Astrocyte (in vitro differentiated cells and primary cell): ENCODE data around the gene RECK. TPM values are rescaled to one million over a fixed set of nuclear protein-coding genes. Genes with fewer than 3 reads are reported as not detected.
A peak's percentile ranks its signal among the peaks of the same experiment; 100 is the strongest.

Source experiments
- DNase-seq: peaks from one replicate; pipeline ENCODE4 v3.0.0-alpha.2; 2010; ENCODE audit warnings: low read depth
- FAIRE-seq: peaks from 2 replicates; lab custom pipeline; 2011; peaks lifted over from hg19 to GRCh38; lab: Jason Lieb, UNC
- H2AFZ ChIP-seq: 2 replicates; pipeline ENCODE4 v1.6.0; 2012; ENCODE audit warnings: low read depth, low read length, inconsistent platforms
- H3K27ac ChIP-seq: 2 replicates; pipeline ENCODE4 v1.5.1; 2011; ENCODE audit warnings: low read depth, low read length, inconsistent platforms
- H3K27me3 ChIP-seq: 2 replicates; pipeline ENCODE4 v1.6.0; 2011; ENCODE audit warnings: low read length, inconsistent platforms; ENCODE audit not compliant: insufficient read depth
- H3K36me3 ChIP-seq: 2 replicates; pipeline ENCODE4 v1.5.1; 2011; ENCODE audit warnings: low read length, inconsistent platforms; ENCODE audit not compliant: insufficient read depth
- H3K4me1 ChIP-seq: 2 replicates; pipeline ENCODE4 v1.5.1; 2011; ENCODE audit warnings: low read length, inconsistent platforms; ENCODE audit not compliant: insufficient read depth
- H3K4me2 ChIP-seq: 2 replicates; pipeline ENCODE4 v1.6.0; 2012; ENCODE audit warnings: low read length, inconsistent platforms
- H3K4me3 ChIP-seq: 2 replicates; pipeline ENCODE4 v1.5.1; 2011; ENCODE audit warnings: low read depth, mild to moderate bottlenecking, low read length, inconsistent platforms; ENCODE audit not compliant: insufficient read depth
- H3K79me2 ChIP-seq: 2 replicates; pipeline ENCODE4 v1.6.0; 2012; ENCODE audit warnings: mild to moderate bottlenecking, low read length, inconsistent platforms; ENCODE audit not compliant: insufficient read depth
- H3K9ac ChIP-seq: 2 replicates; pipeline ENCODE4 v1.6.0; 2012; ENCODE audit warnings: mild to moderate bottlenecking, low read length, inconsistent platforms
- H3K9me3 ChIP-seq: 2 replicates; pipeline ENCODE4 v1.5.1; 2012; ENCODE audit warnings: low read depth, mild to moderate bottlenecking, low read length, inconsistent platforms; ENCODE audit not compliant: insufficient read depth
- H4K20me1 ChIP-seq: 2 replicates; pipeline ENCODE4 v1.6.0; 2012; ENCODE audit warnings: low read length, inconsistent platforms; ENCODE audit not compliant: insufficient read depth
- H3K27ac Mint-ChIP-seq: one replicate; pipeline ENCODE4 v1.8.0; 2021; ENCODE audit warnings: mild to moderate bottlenecking, mixed read lengths; ENCODE audit not compliant: unreplicated experiment
- H3K27me3 Mint-ChIP-seq: one replicate; pipeline ENCODE4 v1.8.0; 2021; ENCODE audit warnings: low read depth, mixed read lengths; ENCODE audit not compliant: unreplicated experiment
- H3K36me3 Mint-ChIP-seq: one replicate; pipeline ENCODE4 v1.8.0; 2021; ENCODE audit warnings: low read depth, mixed read lengths; ENCODE audit not compliant: unreplicated experiment
- H3K4me1 Mint-ChIP-seq: one replicate; pipeline ENCODE4 v1.8.0; 2021; ENCODE audit warnings: low read depth, mixed read lengths; ENCODE audit not compliant: unreplicated experiment
- H3K4me3 Mint-ChIP-seq: one replicate; pipeline ENCODE4 v1.8.0; 2021; ENCODE audit warnings: mild to moderate bottlenecking, moderate library complexity, mixed read lengths; ENCODE audit not compliant: unreplicated experiment
- H3K9me3 Mint-ChIP-seq: one replicate; pipeline ENCODE4 v1.8.0; 2021; ENCODE audit warnings: mild to moderate bottlenecking, mixed read lengths; ENCODE audit not compliant: unreplicated experiment
- EZH2 ChIP-seq: IDR thresholded peaks from 2 replicates; pipeline ENCODE4 v1.6.1; 2012; ENCODE audit warnings: mild to moderate bottlenecking, low read length, inconsistent platforms; ENCODE audit not compliant: insufficient read depth
- total RNA-seq: library from RNA; stranded (reverse); gene quantifications from 2 replicates; pipeline ENCODE4 v1.2.1, GENCODE V29; 2021
- TF ChIP-seq, protein P1 (sequence below): IDR thresholded peaks from 2 replicates; pipeline ENCODE4 v1.5.1; 2011; ENCODE audit warnings: low read depth, mild to moderate bottlenecking, inconsistent platforms, low read length, moderate library complexity; ENCODE audit not compliant: insufficient read depth

Gene RECK
- total RNA-seq, 1 donor from 2014 or later = 21.6 TPM

DNA sequence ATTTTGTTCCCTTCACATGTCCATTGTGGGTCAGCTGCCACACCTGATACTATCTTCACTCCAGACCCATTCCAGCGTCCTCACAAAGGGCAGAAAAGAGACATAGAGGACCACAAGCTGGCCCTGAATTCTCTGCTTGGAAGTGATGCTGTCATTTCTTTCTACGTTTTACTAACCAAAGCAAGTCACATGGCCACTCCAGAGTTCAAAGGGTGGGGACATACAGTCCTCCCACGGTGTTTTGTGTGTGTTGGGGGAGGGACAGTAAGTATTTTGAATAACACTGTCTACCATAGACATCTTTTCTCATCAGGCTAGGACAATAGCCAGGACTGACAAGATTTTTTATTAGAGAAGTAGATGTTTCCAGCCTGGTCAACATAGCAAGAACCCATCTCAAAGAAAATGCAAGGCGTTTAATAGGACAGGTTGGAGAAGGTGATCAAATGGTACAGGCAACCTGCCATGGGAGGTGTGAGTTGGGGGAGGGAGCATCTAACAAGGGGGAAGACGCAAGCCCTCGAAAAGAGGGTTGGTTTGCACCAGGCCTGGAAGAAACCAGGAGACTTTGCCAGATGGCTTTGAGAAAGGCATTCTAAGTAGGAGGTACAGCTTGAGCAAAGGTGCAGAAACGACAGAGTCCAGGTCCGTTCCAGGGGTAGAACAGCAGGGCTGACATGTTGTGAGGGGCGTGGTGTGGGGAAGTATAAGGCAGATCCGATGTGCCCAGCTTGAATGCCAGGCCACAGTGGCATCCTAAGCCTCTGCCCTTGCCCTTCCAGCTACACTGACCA lies 88.5 kb downstream of the RECK start:
- FAIRE-seq (no peak), DNase-seq (no peak)
- H2AFZ ChIP-seq = no peak overlapping the region
- Mint-ChIP-seq H3K27ac (no peak overlapping the region), H3K4me3 (peak overlapping the region; percentile 5), H3K27me3 (no peaks in the 10 kb centered on the region), H3K36me3 (peaks cover 26% of the 10 kb centered on the region), H3K4me1 (no peaks in the 10 kb centered on the region), H3K9me3 (no peaks in the 10 kb centered on the region)
- no peak overlapping the region for H3K27ac ChIP-seq
- H3K4me1 ChIP-seq = no peaks in the 10 kb centered on the region
- no peak overlapping the region for H3K9ac ChIP-seq
- H3K4me2 ChIP-seq = no peak overlapping the region
- H3K36me3 ChIP-seq = peaks cover 17% of the 10 kb centered on the region
- TF ChIP-seq, protein P1, sequence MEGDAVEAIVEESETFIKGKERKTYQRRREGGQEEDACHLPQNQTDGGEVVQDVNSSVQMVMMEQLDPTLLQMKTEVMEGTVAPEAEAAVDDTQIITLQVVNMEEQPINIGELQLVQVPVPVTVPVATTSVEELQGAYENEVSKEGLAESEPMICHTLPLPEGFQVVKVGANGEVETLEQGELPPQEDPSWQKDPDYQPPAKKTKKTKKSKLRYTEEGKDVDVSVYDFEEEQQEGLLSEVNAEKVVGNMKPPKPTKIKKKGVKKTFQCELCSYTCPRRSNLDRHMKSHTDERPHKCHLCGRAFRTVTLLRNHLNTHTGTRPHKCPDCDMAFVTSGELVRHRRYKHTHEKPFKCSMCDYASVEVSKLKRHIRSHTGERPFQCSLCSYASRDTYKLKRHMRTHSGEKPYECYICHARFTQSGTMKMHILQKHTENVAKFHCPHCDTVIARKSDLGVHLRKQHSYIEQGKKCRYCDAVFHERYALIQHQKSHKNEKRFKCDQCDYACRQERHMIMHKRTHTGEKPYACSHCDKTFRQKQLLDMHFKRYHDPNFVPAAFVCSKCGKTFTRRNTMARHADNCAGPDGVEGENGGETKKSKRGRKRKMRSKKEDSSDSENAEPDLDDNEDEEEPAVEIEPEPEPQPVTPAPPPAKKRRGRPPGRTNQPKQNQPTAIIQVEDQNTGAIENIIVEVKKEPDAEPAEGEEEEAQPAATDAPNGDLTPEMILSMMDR = no peak
- no peak for TF ChIP-seq EZH2
- H3K79me2 ChIP-seq = no peaks in the 10 kb centered on the region
- H3K27me3 ChIP-seq = no peaks in the 10 kb centered on the region
- no peaks in the 10 kb centered on the region for H4K20me1 ChIP-seq
- H3K9me3 ChIP-seq = no peaks in the 10 kb centered on the region
- H3K4me3 ChIP-seq = no peak overlapping the region

GRCh38 chr9:36126016-36126730 lies 89.5 kb downstream of the RECK start:
- peaks cover 24% of the 10 kb centered on the region for H3K36me3 Mint-ChIP-seq
- no peak for TF ChIP-seq EZH2
- TF ChIP-seq, protein P1 = no peak

More at GRCh38 chr9:36126016-36126730, 89.5 kb downstream of the RECK start:
- no peak overlapping the region for H2AFZ ChIP-seq
- H3K4me1 Mint-ChIP-seq = no peaks in the 10 kb centered on the region
- H3K4me3 ChIP-seq = no peak overlapping the region
- H3K4me3 Mint-ChIP-seq = no peak overlapping the region
- no peaks in the 10 kb centered on the region for H3K27me3 ChIP-seq
- no peaks in the 10 kb centered on the region for H3K9me3 Mint-ChIP-seq
- no peaks in the 10 kb centered on the region for H3K9me3 ChIP-seq
- H4K20me1 ChIP-seq = no peaks in the 10 kb centered on the region
- peaks cover 17% of the 10 kb centered on the region for H3K36me3 ChIP-seq
- H3K79me2 ChIP-seq = no peaks in the 10 kb centered on the region
- H3K4me2 ChIP-seq = no peak overlapping the region
- H3K27ac ChIP-seq = no peak overlapping the region
- no peak overlapping the region for H3K9ac ChIP-seq
- no peak overlapping the region for H3K27ac Mint-ChIP-seq
- no peaks in the 10 kb centered on the region for H3K4me1 ChIP-seq
- FAIRE-seq (no peak), DNase-seq (no peak)
- no peaks in the 10 kb centered on the region for H3K27me3 Mint-ChIP-seq
